ENCODE data around the gene HTRA2.

The HTRA2 gene

DNA sequence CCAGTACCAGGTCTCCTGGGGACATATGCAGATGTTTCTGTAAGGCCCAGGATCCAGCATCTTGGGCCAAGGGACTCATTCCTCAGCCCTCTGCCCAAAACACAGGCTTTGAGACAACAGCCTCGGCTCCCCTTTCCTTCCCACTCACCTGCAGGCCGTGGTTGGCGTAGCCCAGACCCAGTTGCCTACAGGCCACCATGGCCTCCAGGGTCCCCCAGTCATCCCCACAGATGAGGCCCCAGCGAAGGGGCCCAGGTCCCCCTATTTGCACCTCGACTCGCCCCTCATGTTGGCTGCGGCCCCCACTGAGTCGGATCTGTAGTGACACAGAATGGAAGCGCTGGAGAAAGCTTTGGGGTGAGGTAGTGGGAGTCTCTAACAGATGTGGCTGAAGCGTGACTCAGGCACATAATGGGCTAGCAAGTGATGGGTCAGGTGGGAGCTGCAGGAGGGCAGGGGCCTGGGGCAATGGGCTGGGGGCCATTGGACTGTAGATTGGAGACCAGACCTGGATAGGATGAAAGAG is 5.8 kb downstream of the HTRA2 start:
- Mint-ChIP-seq H3K4me3 (no peak overlapping the region), H3K9me3 (no peaks in the 10 kb centered on the region), H3K27ac (no peak overlapping the region), H3K4me1 (peaks cover 12% of the 10 kb centered on the region), H3K27me3 (ENCODE audit: low read depth) (no peaks in the 10 kb centered on the region), H3K36me3 (ENCODE audit: low read depth) (peaks cover 8% of the 10 kb centered on the region)
- no peak for TF ChIP-seq CTCF (IDR thresholded peaks at IDR 0.05; ENCODE audit: unreplicated experiment in 3 of 3)

DNA sequence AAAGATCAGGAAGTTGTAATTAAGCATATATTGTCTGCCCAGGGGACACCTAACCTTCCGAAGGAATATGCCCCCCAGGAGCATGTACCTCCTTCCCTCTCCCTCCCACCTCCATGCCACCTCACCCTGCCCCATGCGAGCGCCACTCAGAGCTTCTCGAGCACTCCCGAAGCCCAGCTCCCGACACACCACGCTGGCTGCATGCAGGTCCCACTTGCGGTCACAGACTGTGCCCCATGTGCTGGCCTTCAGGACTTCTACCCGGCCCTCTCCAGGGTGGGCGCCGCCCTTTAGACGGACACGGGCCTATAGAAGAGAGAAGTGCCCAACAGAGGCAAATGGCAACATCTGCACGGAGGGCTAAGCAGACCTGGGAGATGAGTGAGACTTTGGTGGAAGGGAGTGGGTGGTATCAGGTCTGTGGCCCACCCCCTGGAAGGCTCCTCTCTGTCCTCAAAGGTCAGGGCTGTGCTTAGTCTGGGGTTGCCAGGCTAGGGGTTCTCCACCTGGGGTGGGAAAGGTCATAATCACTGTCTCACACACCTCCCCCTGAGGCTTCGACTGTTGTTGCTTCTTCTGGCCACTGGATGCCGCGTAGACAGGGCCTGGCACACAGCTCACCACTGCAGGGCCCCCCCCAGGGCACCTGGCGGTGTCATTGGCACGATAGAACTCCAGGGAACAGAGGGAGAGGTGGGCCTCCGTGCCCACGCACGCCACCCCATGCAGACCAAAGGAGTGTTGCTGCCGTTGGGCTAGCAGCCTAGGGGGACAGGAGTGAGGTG is 6.6 kb downstream of the HTRA2 start:
- H3K27ac Mint-ChIP-seq, result no peak overlapping the region
- H3K27me3 Mint-ChIP-seq (ENCODE audit: low read depth), result no peaks in the 10 kb centered on the region
- H3K36me3 Mint-ChIP-seq (ENCODE audit: low read depth), result peaks cover 11% of the 10 kb centered on the region
- no peaks in the 10 kb centered on the region for H3K9me3 Mint-ChIP-seq
- no peak overlapping the region for H3K4me3 Mint-ChIP-seq
- H3K4me1 Mint-ChIP-seq, result peaks cover 6% of the 10 kb centered on the region
- TF ChIP-seq CTCF (IDR thresholded peaks at IDR 0.05; ENCODE audit: unreplicated experiment in 3 of 3), result no peak

- TF ChIP-seq CTCF (IDR thresholded peaks at IDR 0.05; ENCODE audit: unreplicated experiment in 3 of 3), result no peak
- H3K27me3 Mint-ChIP-seq (ENCODE audit: low read depth), result no peaks in the 10 kb centered on the region
- peaks cover 3% of the 10 kb centered on the region for H3K4me1 Mint-ChIP-seq
- H3K4me3 Mint-ChIP-seq, result no peak overlapping the region
- no peaks in the 10 kb centered on the region for H3K9me3 Mint-ChIP-seq
- H3K36me3 Mint-ChIP-seq (ENCODE audit: low read depth), result peaks cover 11% of the 10 kb centered on the region
- no peak overlapping the region for H3K27ac Mint-ChIP-seq
These were observed 7.4 kb downstream of the HTRA2 start for GRCh38 chr2:74537140-74537539.

GRCh38 chr2:74538881-74539339 is 9.2 kb downstream of the HTRA2 start:
- Mint-ChIP-seq H3K9me3 (no peaks in the 10 kb centered on the region), H3K4me3 (no peak overlapping the region), H3K27ac (no peak overlapping the region), H3K36me3 (ENCODE audit: low read depth) (peaks cover 7% of the 10 kb centered on the region), H3K27me3 (ENCODE audit: low read depth) (no peaks in the 10 kb centered on the region), H3K4me1 (peaks cover 4% of the 10 kb centered on the region)
- no peak for TF ChIP-seq CTCF (IDR thresholded peaks at IDR 0.05; ENCODE audit: unreplicated experiment in 3 of 3)

- Mint-ChIP-seq H3K36me3 (ENCODE audit: low read depth) (peaks cover 7% of the 10 kb centered on the region), H3K4me3 (no peak overlapping the region), H3K27me3 (ENCODE audit: low read depth) (no peaks in the 10 kb centered on the region), H3K4me1 (peaks cover 4% of the 10 kb centered on the region), H3K27ac (no peak overlapping the region), H3K9me3 (no peaks in the 10 kb centered on the region)
- no peak for TF ChIP-seq CTCF (IDR thresholded peaks at IDR 0.05; ENCODE audit: unreplicated experiment in 3 of 3)
These were observed 10.6 kb downstream of the HTRA2 start for GRCh38 chr2:74540291-74540690.

- Mint-ChIP-seq H3K27me3 (ENCODE audit: low read depth) (peaks cover 2% of the 10 kb centered on the region), H3K4me1 (peaks cover 5% of the 10 kb centered on the region), H3K36me3 (ENCODE audit: low read depth) (peaks cover 7% of the 10 kb centered on the region), H3K9me3 (no peaks in the 10 kb centered on the region), H3K4me3 (no peak overlapping the region), H3K27ac (no peak overlapping the region)
- TF ChIP-seq CTCF (IDR thresholded peaks at IDR 0.05; ENCODE audit: unreplicated experiment in 3 of 3), result no peak
These were observed 13.2 kb downstream of the HTRA2 start for GRCh38 chr2:74542978-74543377.
